Lower leg skin (tissue), 4 donors: Measurements from ENCODE around the gene GRK6. TPM values are rescaled to one million over a fixed set of nuclear protein-coding genes. Genes with fewer than 3 reads are reported as not detected.

Experiments used
- DNase-seq, 2 donors: peaks; one replicate each; pipeline ENCODE4 v3.0.0-alpha.2; 2019; ENCODE audit warnings: low spot score in 2 of 2
- H3K4me3 ChIP-seq: fragments of 200-600 bp; sonication (generic); 2 replicates; pipeline ENCODE4 v1.5.1; 2017; ENCODE audit warnings: mild to moderate bottlenecking, low read depth; ENCODE audit not compliant: poor library complexity, severe bottlenecking
- CTCF ChIP-seq, 3 donors: fragments of 450-650 bp; IDR thresholded peaks; one replicate each; pipeline ENCODE4 v1.5.1; 2016; ENCODE audit warnings: antibody characterized with exemption in 3 of 3, mild to moderate bottlenecking in 3 of 3, moderate library complexity in 2 of 3
- POLR2A ChIP-seq, 2 donors: fragments of 450-650 bp; IDR thresholded peaks; one replicate each; pipeline ENCODE4 v1.6.1; 2016 to 2017; ENCODE audit warnings: antibody characterized with exemption in 2 of 2, mild to moderate bottlenecking in 1 of 2, moderate library complexity in 1 of 2
- WGBS, 2 donors: methylation state at CpG; one replicate each; pipeline ENCODE4 v1.1.5; 2018; 5-methylcytosine and 5-hydroxymethylcytosine counted together
- intact Hi-C: fragments of 100-400 bp; cut with DNase I; formaldehyde crosslinking; loops from one replicate; pipeline ENCODE4 v1.15.0; 2023; ENCODE audit warnings: low total_unique reads
- total RNA-seq, 4 donors: library from RNA; depleted of rRNA; stranded (reverse); fragments of >200 nt; gene quantifications; one replicate each; pipeline ENCODE4 v1.1.0, GENCODE V29; 2016

The GRK6 gene
- total RNA-seq, 4 donors from 2014 or later, result 29.5 to 56.7 (median 38.1) TPM

- intact Hi-C loops, result no loop called here
- no peak for TF ChIP-seq POLR2A (IDR thresholded peaks at IDR 0.05)
- H3K4me3 ChIP-seq, result no peak overlapping the region
- WGBS, 2 donors, result 89 to 94% methylated on average over 18 to 20 of the region's 20 CpGs
- no peak for DNase-seq
Measured at GRCh38 chr5:177434942-177435738, 8.7 kb downstream of the GRK6 start.

- intact Hi-C loops, result no loop called here
- DNase-seq, result no peak
- 91 to 94% methylated on average over 34 to 36 of the region's 37 CpGs for WGBS, 2 donors
- no peak overlapping the region for H3K4me3 ChIP-seq
- TF ChIP-seq CTCF (IDR thresholded peaks at IDR 0.05), result no peak
- no peak for TF ChIP-seq POLR2A (IDR thresholded peaks at IDR 0.05)
Measured at GRCh38 chr5:177435847-177436536, 9.5 kb downstream of the GRK6 start.

- DNase-seq, result no peak
- intact Hi-C loops, result no loop called here
- no peak overlapping the region for H3K4me3 ChIP-seq
- no peak for TF ChIP-seq CTCF (IDR thresholded peaks at IDR 0.05)
- TF ChIP-seq POLR2A (IDR thresholded peaks at IDR 0.05), result no peak
- WGBS, 2 donors, result 48 to 54% methylated on average over 4 of the region's 4 CpGs
Measured at GRCh38 chr5:177437623-177438022, 11.1 kb downstream of the GRK6 start.

GRCh38 chr5:177438468-177438867 lies 12.0 kb downstream of the GRK6 start:
- no peak for DNase-seq
- no peak overlapping the region for H3K4me3 ChIP-seq
- intact Hi-C loops, result no loop called here
- TF ChIP-seq POLR2A (IDR thresholded peaks at IDR 0.05), result no peak
- TF ChIP-seq CTCF (IDR thresholded peaks at IDR 0.05), result no peak
- WGBS, 2 donors, result 78 to 83% methylated on average over 10 of the region's 10 CpGs

GRCh38 chr5:177439518-177440053 lies 13.1 kb downstream of the GRK6 start:
- 83 to 85% methylated on average over 4 of the region's 4 CpGs for WGBS, 2 donors
- no peak for DNase-seq
- intact Hi-C loops, result no loop called here
- no peak for TF ChIP-seq POLR2A (IDR thresholded peaks at IDR 0.05)
- TF ChIP-seq CTCF (IDR thresholded peaks at IDR 0.05), result no peak
- H3K4me3 ChIP-seq, result no peak overlapping the region
